Gastrocnemius medialis (tissue), 4 donors: Measurements from ENCODE around the gene PAK1. TPM values are rescaled to one million over a fixed set of nuclear protein-coding genes. Genes with fewer than 3 reads are reported as not detected.

Experiments
- ATAC-seq, 2 donors: fragments of 150-250 bp; one replicate each; pipeline ENCODE4 v1.9.1; 2016
- DNase-seq, 2 donors: peaks; one replicate each; pipeline ENCODE4 v3.0.0-alpha.2; 2019
- H3K27ac ChIP-seq, 4 donors: fragments of 200-600 bp; sonication (generic); 1 replicate in 1 of 4; 2 replicates in 3 of 4; pipeline ENCODE4 v1.5.1; 2016 to 2018; ENCODE audit warnings: mild to moderate bottlenecking in 2 of 4, moderate library complexity in 1 of 4
- H3K27me3 ChIP-seq, 3 donors: fragments of 200-600 bp; sonication (generic) in 2 of 3; 1 replicate in 1 of 3; 2 replicates in 2 of 3; pipeline versions ENCODE4 v1.5.1 to v1.6.0; 2016 to 2019; ENCODE audit warnings: mild to moderate bottlenecking in 1 of 3, moderate library complexity in 1 of 3
- H3K36me3 ChIP-seq, 2 donors: fragments of 200-600 bp; sonication (generic) in 1 of 2; one replicate each; pipeline ENCODE4 v1.5.1; 2017 to 2018
- H3K4me1 ChIP-seq, 2 donors: fragments of 200-600 bp; sonication (generic) in 1 of 2; one replicate each; pipeline ENCODE4 v1.5.1; 2016 to 2017; ENCODE audit warnings: mild to moderate bottlenecking in 2 of 2
- H3K4me3 ChIP-seq, 4 donors: fragments of 200-600 bp; sonication (generic) in 3 of 4; 1 replicate in 1 of 4; 2 replicates in 3 of 4; pipeline ENCODE4 v1.5.1; 2016 to 2019; ENCODE audit warnings: mild to moderate bottlenecking in 2 of 4
- H3K9me3 ChIP-seq, 3 donors: fragments of 200-600 bp; sonication (generic) in 2 of 3; 1 replicate in 1 of 3; 2 replicates in 2 of 3; pipeline ENCODE4 v1.5.1; 2016 to 2019
- POLR2A ChIP-seq, 2 donors: fragments of 450-650 bp; IDR thresholded peaks; one replicate each; pipeline ENCODE4 v1.6.1; 2017; ENCODE audit warnings: antibody characterized with exemption in 2 of 2, mild to moderate bottlenecking in 2 of 2, moderate library complexity in 2 of 2
- in situ Hi-C, 4 donors: fragments of 200-750 bp; cut with MboI; loops; one replicate each; pipeline versions ENCODE4 v1.15.0 to v1.8.0; 2017; ENCODE audit warnings: low sequenced_read_pairs in 4 of 4
- intact Hi-C: fragments of 100-400 bp; cut with DNase I; formaldehyde crosslinking; loops from one replicate; pipeline ENCODE4 v1.15.1; 2023; ENCODE audit warnings: low total_unique reads
- total RNA-seq, 4 donors: library from RNA; depleted of rRNA; stranded (reverse); fragments of >200 nt; gene quantifications; one replicate each; pipeline versions ENCODE4 v1.1.0 to v1.2.3, GENCODE V29; 2016
- TF ChIP-seq, protein P1 (sequence below), 5 experiments: fragments of 450-650 bp in 3 of 5; fragments of 200-600 bp in 2 of 5; sonication (generic) in 2 of 5; IDR thresholded peaks in 4 of 5; conservative IDR thresholded peaks in 1 of 5; 1 replicate in 4 of 5; 2 replicates in 1 of 5; pipeline ENCODE4 v1.5.1; 2016 to 2019; ENCODE audit warnings: antibody characterized with exemption in 5 of 5, mild to moderate bottlenecking in 3 of 5, moderate library complexity in 3 of 5

Gene PAK1
- total RNA-seq, 4 donors from 2014 or later, result 22.3 to 34.4 (median 27.9) TPM

GRCh38 chr11:77418155-77418970 is 55.5 kb downstream of the PAK1 start:
- in situ Hi-C loops, result no loop called here
- TF ChIP-seq, protein P1, sequence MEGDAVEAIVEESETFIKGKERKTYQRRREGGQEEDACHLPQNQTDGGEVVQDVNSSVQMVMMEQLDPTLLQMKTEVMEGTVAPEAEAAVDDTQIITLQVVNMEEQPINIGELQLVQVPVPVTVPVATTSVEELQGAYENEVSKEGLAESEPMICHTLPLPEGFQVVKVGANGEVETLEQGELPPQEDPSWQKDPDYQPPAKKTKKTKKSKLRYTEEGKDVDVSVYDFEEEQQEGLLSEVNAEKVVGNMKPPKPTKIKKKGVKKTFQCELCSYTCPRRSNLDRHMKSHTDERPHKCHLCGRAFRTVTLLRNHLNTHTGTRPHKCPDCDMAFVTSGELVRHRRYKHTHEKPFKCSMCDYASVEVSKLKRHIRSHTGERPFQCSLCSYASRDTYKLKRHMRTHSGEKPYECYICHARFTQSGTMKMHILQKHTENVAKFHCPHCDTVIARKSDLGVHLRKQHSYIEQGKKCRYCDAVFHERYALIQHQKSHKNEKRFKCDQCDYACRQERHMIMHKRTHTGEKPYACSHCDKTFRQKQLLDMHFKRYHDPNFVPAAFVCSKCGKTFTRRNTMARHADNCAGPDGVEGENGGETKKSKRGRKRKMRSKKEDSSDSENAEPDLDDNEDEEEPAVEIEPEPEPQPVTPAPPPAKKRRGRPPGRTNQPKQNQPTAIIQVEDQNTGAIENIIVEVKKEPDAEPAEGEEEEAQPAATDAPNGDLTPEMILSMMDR (IDR thresholded peaks at IDR 0.05 in 4 of 5, conservative IDR thresholded peaks at IDR 0.05 in 1 of 5), result no peak
- TF ChIP-seq POLR2A (IDR thresholded peaks at IDR 0.05), result no peak
- intact Hi-C loops, result no loop called here

DNA sequence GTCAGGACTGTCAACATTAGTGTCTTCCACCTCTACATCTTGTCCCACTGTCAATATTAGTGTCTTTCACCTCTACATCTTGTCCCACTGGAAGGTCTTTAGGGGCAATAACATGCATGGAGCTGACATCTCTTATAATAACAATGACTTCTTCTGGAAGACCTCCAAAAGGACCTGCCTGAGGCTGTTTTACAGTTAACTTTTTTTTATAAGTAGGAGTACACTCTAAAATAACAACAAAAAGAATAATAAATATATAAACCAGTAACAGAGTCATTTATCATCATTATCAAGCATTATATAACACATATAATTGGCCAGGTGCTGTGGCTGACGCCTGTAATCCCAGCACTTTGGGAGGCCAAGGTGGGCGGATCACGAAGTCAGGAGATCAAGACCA is 57.5 kb downstream of the PAK1 start:
- Histone ChIP-seq H3K4me1 (peaks cover 20 to 24% of the 10 kb centered on the region in 2 donors), H3K36me3 (no peaks in the 10 kb centered on the region), H3K27ac (no peak overlapping the region), H3K4me3 (no peak overlapping the region), H3K27me3 (no peaks in the 10 kb centered on the region), H3K9me3 (no peaks in the 10 kb centered on the region)
- TF ChIP-seq POLR2A (IDR thresholded peaks at IDR 0.05), result no peak
- TF ChIP-seq, protein P1 (IDR thresholded peaks at IDR 0.05 in 4 of 5, conservative IDR thresholded peaks at IDR 0.05 in 1 of 5), result no peak
- intact Hi-C loops (no loop called here), in situ Hi-C loops (no loop called here)
- ATAC-seq (no peak), DNase-seq (no peak)

More at GRCh38 chr11:77418155-77418970, 55.5 kb downstream of the PAK1 start:
- H3K4me1 ChIP-seq, result peaks cover 14 to 21% of the 10 kb centered on the region in 2 donors
- H3K36me3 ChIP-seq, result no peaks in the 10 kb centered on the region
- ATAC-seq (no peak), DNase-seq (no peak)
- H3K27me3 ChIP-seq, result no peaks in the 10 kb centered on the region
- no peaks in the 10 kb centered on the region for H3K9me3 ChIP-seq
- peak overlapping the region in 1 of 4 donors; percentile 19 for H3K4me3 ChIP-seq
- peak overlapping the region in 3 of 4 donors; percentile 3 to 47 (median 27) for H3K27ac ChIP-seq

DNA sequence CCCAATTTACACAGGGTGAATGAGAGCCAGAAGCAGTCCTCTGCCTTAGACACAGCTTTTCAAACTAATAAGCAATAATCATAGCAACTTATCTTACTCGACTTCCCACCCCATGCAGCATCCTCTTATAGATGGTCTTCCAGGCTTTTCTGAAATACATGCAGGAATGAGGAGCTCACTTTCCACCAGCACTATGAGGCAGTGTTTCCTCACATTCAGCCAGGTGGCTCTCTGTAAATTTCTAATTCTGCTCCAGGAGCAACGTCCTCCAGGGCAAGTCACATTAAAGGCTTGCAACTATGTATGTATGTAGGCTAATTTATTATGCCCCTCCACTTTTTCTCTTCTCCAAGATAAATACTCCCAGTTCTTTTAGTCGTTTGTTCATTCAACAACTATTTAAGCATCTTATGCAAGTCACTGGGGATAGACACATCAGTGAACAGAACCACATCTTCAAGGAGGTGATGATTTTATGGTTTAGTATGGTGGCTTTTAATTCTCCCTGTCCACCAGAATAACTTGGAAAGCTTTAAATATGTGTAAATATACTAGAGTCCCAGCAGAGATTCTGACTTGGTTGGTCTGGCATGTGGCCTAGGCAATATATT is 59.9 kb downstream of the PAK1 start:
- no peak for DNase-seq
- ATAC-seq, result no peak
- intact Hi-C loops (no loop called here), in situ Hi-C loops (no loop called here)
- Histone ChIP-seq H3K36me3 (no peaks in the 10 kb centered on the region), H3K27ac (no peak overlapping the region), H3K4me1 (peaks cover 23 to 24% of the 10 kb centered on the region in 2 donors), H3K4me3 (no peak overlapping the region), H3K9me3 (no peaks in the 10 kb centered on the region), H3K27me3 (no peaks in the 10 kb centered on the region)
- TF ChIP-seq POLR2A (IDR thresholded peaks at IDR 0.05), result no peak
- TF ChIP-seq, protein P1 (IDR thresholded peaks at IDR 0.05 in 4 of 5, conservative IDR thresholded peaks at IDR 0.05 in 1 of 5), result no peak

- Histone ChIP-seq H3K4me1 (peaks cover 18 to 27% of the 10 kb centered on the region in 2 donors), H3K27ac (peak overlapping the region in 1 of 4 donors; percentile 92), H3K4me3 (no peak overlapping the region), H3K36me3 (no peaks in the 10 kb centered on the region), H3K9me3 (no peaks in the 10 kb centered on the region), H3K27me3 (no peaks in the 10 kb centered on the region)
- TF ChIP-seq, protein P1 (IDR thresholded peaks at IDR 0.05 in 4 of 5, conservative IDR thresholded peaks at IDR 0.05 in 1 of 5), result no peak
- TF ChIP-seq POLR2A (IDR thresholded peaks at IDR 0.05), result no peak
- ATAC-seq (no peak), DNase-seq (no peak)
- intact Hi-C loops (no loop called here), in situ Hi-C loops (no loop called here)
Measured at GRCh38 chr11:77412814-77413213, 61.1 kb downstream of the PAK1 start.
